ENCODE results near the gene KCNQ5. TPM values are rescaled to one million over a fixed set of nuclear protein-coding genes. Genes with fewer than 3 reads are reported as not detected.

KCNQ5 gene
- total RNA-seq, 1 donor from 2014 or later, result 1.5 TPM

DNA sequence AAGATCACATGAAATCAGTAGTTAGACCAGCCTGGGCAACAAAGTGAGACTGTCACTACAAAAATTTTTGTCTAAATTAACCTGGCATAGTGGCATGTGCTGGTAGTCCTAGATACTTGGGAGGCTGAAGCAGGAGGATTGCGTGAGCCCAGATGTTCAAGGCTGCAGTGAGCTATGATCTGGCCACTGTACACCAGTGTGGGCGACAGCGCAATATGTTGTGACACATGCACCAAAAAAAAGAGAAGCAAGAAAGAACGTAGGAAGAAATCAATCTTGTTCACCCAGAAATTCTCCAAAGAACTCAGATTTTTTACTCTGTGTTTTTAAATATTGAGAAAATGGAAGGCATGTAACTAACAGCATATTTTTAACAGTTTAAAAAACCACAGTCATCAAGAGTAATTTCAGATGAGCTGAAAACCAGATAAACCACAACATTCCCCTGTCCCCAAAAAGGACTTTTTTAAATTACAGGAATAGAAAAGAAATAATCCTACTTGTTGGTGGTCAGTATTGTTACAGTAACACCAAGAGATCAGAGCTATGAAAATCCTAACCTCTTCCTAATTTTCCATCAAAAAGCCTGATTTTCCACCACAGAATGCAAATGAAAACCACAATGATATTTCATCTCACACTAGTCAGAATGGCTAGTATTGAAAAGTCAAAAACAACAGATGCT, 363.3 kb downstream of the KCNQ5 start:
- peaks cover 9% of the 10 kb centered on the region for H3K9me3 Mint-ChIP-seq (ENCODE audit: unreplicated experiment)
- TF ChIP-seq, protein P1, sequence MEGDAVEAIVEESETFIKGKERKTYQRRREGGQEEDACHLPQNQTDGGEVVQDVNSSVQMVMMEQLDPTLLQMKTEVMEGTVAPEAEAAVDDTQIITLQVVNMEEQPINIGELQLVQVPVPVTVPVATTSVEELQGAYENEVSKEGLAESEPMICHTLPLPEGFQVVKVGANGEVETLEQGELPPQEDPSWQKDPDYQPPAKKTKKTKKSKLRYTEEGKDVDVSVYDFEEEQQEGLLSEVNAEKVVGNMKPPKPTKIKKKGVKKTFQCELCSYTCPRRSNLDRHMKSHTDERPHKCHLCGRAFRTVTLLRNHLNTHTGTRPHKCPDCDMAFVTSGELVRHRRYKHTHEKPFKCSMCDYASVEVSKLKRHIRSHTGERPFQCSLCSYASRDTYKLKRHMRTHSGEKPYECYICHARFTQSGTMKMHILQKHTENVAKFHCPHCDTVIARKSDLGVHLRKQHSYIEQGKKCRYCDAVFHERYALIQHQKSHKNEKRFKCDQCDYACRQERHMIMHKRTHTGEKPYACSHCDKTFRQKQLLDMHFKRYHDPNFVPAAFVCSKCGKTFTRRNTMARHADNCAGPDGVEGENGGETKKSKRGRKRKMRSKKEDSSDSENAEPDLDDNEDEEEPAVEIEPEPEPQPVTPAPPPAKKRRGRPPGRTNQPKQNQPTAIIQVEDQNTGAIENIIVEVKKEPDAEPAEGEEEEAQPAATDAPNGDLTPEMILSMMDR (IDR thresholded peaks at IDR 0.05; ENCODE audit: partially characterized antibody, unreplicated experiment), result no peak
- H3K4me3 Mint-ChIP-seq (ENCODE audit: unreplicated experiment), result no peak overlapping the region
- H3K4me1 Mint-ChIP-seq (ENCODE audit: low read depth, unreplicated experiment), result no peaks in the 10 kb centered on the region
- peaks cover 5% of the 10 kb centered on the region for H3K27me3 Mint-ChIP-seq (ENCODE audit: unreplicated experiment)
- no peak for DNase-seq
- H3K36me3 Mint-ChIP-seq (ENCODE audit: unreplicated experiment), result peaks cover 14% of the 10 kb centered on the region
- no peak overlapping the region for H3K27ac Mint-ChIP-seq (ENCODE audit: unreplicated experiment)

- H3K9me3 Mint-ChIP-seq (ENCODE audit: unreplicated experiment), result peaks cover 7% of the 10 kb centered on the region
- no peaks in the 10 kb centered on the region for H3K4me1 Mint-ChIP-seq (ENCODE audit: low read depth, unreplicated experiment)
- no peak for DNase-seq
- H3K27me3 Mint-ChIP-seq (ENCODE audit: unreplicated experiment), result peaks cover 5% of the 10 kb centered on the region
- no peak overlapping the region for H3K4me3 Mint-ChIP-seq (ENCODE audit: unreplicated experiment)
- peaks cover 14% of the 10 kb centered on the region for H3K36me3 Mint-ChIP-seq (ENCODE audit: unreplicated experiment)
- H3K27ac Mint-ChIP-seq (ENCODE audit: unreplicated experiment), result no peak overlapping the region
- TF ChIP-seq, protein P1 (IDR thresholded peaks at IDR 0.05; ENCODE audit: partially characterized antibody, unreplicated experiment), result no peak
Observed at GRCh38 chr6:72987301-72987700, 365.4 kb downstream of the KCNQ5 start.

GRCh38 chr6:72999995-73000394, 378.1 kb downstream of the KCNQ5 start:
- peaks cover 5% of the 10 kb centered on the region for H3K27me3 Mint-ChIP-seq (ENCODE audit: unreplicated experiment)
- no peaks in the 10 kb centered on the region for H3K4me1 Mint-ChIP-seq (ENCODE audit: low read depth, unreplicated experiment)
- H3K36me3 Mint-ChIP-seq (ENCODE audit: unreplicated experiment), result no peaks in the 10 kb centered on the region
- H3K27ac Mint-ChIP-seq (ENCODE audit: unreplicated experiment), result no peak overlapping the region
- TF ChIP-seq, protein P1 (IDR thresholded peaks at IDR 0.05; ENCODE audit: partially characterized antibody, unreplicated experiment), result no peak
- H3K4me3 Mint-ChIP-seq (ENCODE audit: unreplicated experiment), result no peak overlapping the region
- H3K9me3 Mint-ChIP-seq (ENCODE audit: unreplicated experiment), result no peaks in the 10 kb centered on the region
- no peak for DNase-seq

GRCh38 chr6:73000460-73000859, 378.6 kb downstream of the KCNQ5 start:
- H3K4me1 Mint-ChIP-seq (ENCODE audit: low read depth, unreplicated experiment), result no peaks in the 10 kb centered on the region
- H3K36me3 Mint-ChIP-seq (ENCODE audit: unreplicated experiment), result no peaks in the 10 kb centered on the region
- no peaks in the 10 kb centered on the region for H3K9me3 Mint-ChIP-seq (ENCODE audit: unreplicated experiment)
- TF ChIP-seq, protein P1 (IDR thresholded peaks at IDR 0.05; ENCODE audit: partially characterized antibody, unreplicated experiment), result no peak
- H3K4me3 Mint-ChIP-seq (ENCODE audit: unreplicated experiment), result no peak overlapping the region
- H3K27ac Mint-ChIP-seq (ENCODE audit: unreplicated experiment), result no peak overlapping the region
- H3K27me3 Mint-ChIP-seq (ENCODE audit: unreplicated experiment), result peaks cover 5% of the 10 kb centered on the region
- no peak for DNase-seq

GRCh38 chr6:73002588-73002987, 380.7 kb downstream of the KCNQ5 start:
- DNase-seq, result no peak
- Mint-ChIP-seq H3K4me3 (ENCODE audit: unreplicated experiment) (no peak overlapping the region), H3K36me3 (ENCODE audit: unreplicated experiment) (no peaks in the 10 kb centered on the region), H3K27me3 (ENCODE audit: unreplicated experiment) (peaks cover 5% of the 10 kb centered on the region), H3K27ac (ENCODE audit: unreplicated experiment) (no peak overlapping the region), H3K9me3 (ENCODE audit: unreplicated experiment) (no peaks in the 10 kb centered on the region), H3K4me1 (ENCODE audit: low read depth, unreplicated experiment) (no peaks in the 10 kb centered on the region)
- TF ChIP-seq, protein P1 (IDR thresholded peaks at IDR 0.05; ENCODE audit: partially characterized antibody, unreplicated experiment), result no peak
